HEK293T (cell line): ENCODE measurements around the gene QSOX2.

ENCODE experiments used
- ARNT ChIP-seq: fragments of 450-650 bp; IDR thresholded peaks from 2 replicates; pipeline ENCODE4 v1.6.1; 2017; ENCODE audit warnings: mild to moderate bottlenecking
- ELF4 ChIP-seq: fragments of 450-650 bp; IDR thresholded peaks from 2 replicates; pipeline ENCODE4 v1.6.1; 2017; ENCODE audit warnings: antibody characterized with exemption
- FOXA1 ChIP-seq: fragments of 450-650 bp; IDR thresholded peaks from 2 replicates; pipeline ENCODE4 v1.6.1; 2016; ENCODE audit warnings: mild to moderate bottlenecking
- HDGF ChIP-seq: fragments of 450-650 bp; IDR thresholded peaks from 2 replicates; pipeline ENCODE4 v1.6.1; 2017; ENCODE audit warnings: antibody characterized with exemption, borderline replicate concordance
- NFRKB ChIP-seq: fragments of 450-650 bp; IDR thresholded peaks from 2 replicates; pipeline ENCODE4 v1.6.1; 2016; ENCODE audit warnings: mild to moderate bottlenecking, moderate library complexity
- SP1 ChIP-seq: fragments of 450-650 bp; IDR thresholded peaks from 2 replicates; pipeline ENCODE4 v1.6.1; 2017
- ZNF384 ChIP-seq: fragments of 450-650 bp; IDR thresholded peaks from 2 replicates; pipeline ENCODE4 v1.6.1; 2016

DNA sequence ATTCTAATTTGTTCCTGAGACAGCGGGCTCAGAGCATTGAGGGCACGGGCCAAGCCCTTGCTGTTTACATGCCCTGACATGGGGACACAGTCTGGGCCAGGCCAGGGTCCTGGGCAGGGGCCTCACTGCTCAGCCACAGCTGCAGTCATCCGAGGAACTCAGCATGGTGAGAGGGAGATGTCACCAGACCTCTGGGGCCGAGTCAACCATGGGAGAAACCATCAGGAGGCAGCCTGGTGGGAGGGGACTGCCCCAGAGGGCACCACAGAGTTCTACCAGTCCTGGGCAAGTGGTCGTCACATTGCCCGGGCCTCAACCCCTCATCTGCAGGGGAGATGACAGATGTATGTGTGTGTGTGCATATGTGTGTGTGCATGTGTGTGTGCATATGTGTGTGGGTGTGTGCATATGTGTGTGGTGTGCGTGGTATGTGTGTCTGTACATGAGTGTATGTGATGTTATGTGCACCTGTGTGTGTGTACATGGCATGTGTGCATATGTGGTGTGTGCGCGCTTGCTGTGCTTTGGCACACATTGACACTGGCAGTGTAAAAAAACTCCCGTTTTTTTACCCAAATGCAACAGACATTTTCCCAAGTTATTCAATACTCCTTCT is 84.5 kb downstream of the QSOX2 start:
- no peak for TF ChIP-seq NFRKB
- TF ChIP-seq HDGF = no peak
- TF ChIP-seq FOXA1 = no peak
- no peak for TF ChIP-seq SP1
- TF ChIP-seq ELF4 = no peak
- TF ChIP-seq ARNT = no peak
- TF ChIP-seq ZNF384 = no peak
